H1 (cell line): ENCODE data around the gene GTF2H1. TPM values are rescaled to one million over a fixed set of nuclear protein-coding genes. Genes with fewer than 3 reads are reported as not detected.

Experiments used
- polyA plus RNA-seq, 7 experiments: library from polyadenylated mRNA; depleted of rRNA in 3 of 7; stranded (reverse) in 5 of 7; unstranded in 2 of 7; fragments of >200 nt in 5 of 7; fragments of 200-250 nt in 2 of 7; gene quantifications; 1 replicate in 5 of 7; 2 replicates in 1 of 7; 4 replicates in 1 of 7; pipeline versions ENCODE4 v1.2.1 to v1.2.3, GENCODE V29; 2011 to 2013; ENCODE audit warnings: missing spikeins in 2 of 7, mixed read lengths in 2 of 7
- total RNA-seq: library from RNA; stranded (reverse); fragmentation: NEBNext Ultra II Directional; extraction: Animal tissue kit (Norgen Biotek cat#: 25700); gene quantifications from 2 replicates; pipeline ENCODE4 v1.2.1, GENCODE V29; 2021
- TF ChIP-seq, protein P1 (sequence below): fragments of 300-600 bp; sonication (generic); IDR thresholded peaks from 2 replicates; pipeline ENCODE4 v1.7.1; 2012; ENCODE audit warnings: low read length, moderate library complexity, mild to moderate bottlenecking, inconsistent platforms; ENCODE audit not compliant: insufficient replicate concordance

Gene GTF2H1
- total and polyA plus RNA-seq, 2 of the 8 experiments (the other 6 are each of a cell fraction or from before 2014, with no cell fraction given), result 9.1 to 26.3 TPM

DNA sequence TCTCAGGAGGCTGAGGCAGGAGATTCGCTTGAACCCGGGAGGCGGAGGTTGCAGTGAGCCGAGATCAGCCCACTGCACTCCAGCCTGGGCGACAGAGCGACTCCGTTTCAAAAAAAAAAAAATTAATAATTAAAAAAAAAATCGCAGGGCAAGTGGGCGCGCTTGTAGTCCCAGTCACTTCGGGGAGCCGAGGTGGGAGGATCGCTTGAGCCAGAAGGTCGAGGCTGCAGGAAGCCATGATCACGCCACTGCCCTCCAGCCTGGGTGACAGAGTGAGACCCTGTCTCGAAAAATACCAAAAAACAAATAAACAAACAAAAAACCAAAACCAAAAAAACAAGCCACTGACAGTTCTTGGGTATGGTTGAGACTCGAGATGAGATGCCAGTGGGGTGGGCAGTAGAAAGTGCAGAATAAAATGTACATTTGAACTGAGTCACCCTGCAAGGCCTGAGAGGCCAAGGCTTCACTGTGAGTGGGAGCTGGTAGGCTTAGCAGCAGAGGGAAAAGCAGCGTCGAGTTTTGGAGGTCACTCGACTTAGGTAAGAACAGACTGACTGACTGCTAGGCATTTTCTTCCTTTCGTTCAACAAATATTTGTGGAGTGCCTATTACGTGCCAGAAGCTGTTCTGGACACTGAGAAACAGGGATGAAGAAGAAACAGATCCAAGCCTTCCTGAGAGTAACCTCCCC lies 71.4 kb downstream of the GTF2H1 start (continued):
- TF ChIP-seq, protein P1, sequence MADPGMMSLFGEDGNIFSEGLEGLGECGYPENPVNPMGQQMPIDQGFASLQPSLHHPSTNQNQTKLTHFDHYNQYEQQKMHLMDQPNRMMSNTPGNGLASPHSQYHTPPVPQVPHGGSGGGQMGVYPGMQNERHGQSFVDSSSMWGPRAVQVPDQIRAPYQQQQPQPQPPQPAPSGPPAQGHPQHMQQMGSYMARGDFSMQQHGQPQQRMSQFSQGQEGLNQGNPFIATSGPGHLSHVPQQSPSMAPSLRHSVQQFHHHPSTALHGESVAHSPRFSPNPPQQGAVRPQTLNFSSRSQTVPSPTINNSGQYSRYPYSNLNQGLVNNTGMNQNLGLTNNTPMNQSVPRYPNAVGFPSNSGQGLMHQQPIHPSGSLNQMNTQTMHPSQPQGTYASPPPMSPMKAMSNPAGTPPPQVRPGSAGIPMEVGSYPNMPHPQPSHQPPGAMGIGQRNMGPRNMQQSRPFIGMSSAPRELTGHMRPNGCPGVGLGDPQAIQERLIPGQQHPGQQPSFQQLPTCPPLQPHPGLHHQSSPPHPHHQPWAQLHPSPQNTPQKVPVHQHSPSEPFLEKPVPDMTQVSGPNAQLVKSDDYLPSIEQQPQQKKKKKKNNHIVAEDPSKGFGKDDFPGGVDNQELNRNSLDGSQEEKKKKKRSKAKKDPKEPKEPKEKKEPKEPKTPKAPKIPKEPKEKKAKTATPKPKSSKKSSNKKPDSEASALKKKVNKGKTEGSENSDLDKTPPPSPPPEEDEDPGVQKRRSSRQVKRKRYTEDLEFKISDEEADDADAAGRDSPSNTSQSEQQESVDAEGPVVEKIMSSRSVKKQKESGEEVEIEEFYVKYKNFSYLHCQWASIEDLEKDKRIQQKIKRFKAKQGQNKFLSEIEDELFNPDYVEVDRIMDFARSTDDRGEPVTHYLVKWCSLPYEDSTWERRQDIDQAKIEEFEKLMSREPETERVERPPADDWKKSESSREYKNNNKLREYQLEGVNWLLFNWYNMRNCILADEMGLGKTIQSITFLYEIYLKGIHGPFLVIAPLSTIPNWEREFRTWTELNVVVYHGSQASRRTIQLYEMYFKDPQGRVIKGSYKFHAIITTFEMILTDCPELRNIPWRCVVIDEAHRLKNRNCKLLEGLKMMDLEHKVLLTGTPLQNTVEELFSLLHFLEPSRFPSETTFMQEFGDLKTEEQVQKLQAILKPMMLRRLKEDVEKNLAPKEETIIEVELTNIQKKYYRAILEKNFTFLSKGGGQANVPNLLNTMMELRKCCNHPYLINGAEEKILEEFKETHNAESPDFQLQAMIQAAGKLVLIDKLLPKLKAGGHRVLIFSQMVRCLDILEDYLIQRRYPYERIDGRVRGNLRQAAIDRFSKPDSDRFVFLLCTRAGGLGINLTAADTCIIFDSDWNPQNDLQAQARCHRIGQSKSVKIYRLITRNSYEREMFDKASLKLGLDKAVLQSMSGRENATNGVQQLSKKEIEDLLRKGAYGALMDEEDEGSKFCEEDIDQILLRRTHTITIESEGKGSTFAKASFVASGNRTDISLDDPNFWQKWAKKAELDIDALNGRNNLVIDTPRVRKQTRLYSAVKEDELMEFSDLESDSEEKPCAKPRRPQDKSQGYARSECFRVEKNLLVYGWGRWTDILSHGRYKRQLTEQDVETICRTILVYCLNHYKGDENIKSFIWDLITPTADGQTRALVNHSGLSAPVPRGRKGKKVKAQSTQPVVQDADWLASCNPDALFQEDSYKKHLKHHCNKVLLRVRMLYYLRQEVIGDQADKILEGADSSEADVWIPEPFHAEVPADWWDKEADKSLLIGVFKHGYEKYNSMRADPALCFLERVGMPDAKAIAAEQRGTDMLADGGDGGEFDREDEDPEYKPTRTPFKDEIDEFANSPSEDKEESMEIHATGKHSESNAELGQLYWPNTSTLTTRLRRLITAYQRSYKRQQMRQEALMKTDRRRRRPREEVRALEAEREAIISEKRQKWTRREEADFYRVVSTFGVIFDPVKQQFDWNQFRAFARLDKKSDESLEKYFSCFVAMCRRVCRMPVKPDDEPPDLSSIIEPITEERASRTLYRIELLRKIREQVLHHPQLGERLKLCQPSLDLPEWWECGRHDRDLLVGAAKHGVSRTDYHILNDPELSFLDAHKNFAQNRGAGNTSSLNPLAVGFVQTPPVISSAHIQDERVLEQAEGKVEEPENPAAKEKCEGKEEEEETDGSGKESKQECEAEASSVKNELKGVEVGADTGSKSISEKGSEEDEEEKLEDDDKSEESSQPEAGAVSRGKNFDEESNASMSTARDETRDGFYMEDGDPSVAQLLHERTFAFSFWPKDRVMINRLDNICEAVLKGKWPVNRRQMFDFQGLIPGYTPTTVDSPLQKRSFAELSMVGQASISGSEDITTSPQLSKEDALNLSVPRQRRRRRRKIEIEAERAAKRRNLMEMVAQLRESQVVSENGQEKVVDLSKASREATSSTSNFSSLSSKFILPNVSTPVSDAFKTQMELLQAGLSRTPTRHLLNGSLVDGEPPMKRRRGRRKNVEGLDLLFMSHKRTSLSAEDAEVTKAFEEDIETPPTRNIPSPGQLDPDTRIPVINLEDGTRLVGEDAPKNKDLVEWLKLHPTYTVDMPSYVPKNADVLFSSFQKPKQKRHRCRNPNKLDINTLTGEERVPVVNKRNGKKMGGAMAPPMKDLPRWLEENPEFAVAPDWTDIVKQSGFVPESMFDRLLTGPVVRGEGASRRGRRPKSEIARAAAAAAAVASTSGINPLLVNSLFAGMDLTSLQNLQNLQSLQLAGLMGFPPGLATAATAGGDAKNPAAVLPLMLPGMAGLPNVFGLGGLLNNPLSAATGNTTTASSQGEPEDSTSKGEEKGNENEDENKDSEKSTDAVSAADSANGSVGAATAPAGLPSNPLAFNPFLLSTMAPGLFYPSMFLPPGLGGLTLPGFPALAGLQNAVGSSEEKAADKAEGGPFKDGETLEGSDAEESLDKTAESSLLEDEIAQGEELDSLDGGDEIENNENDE, result no peak
- TF ChIP-seq, all 59 proteins: peak for 0
